ENCODE measurements around the gene TCF4.

- TF ChIP-seq EZH2 (IDR thresholded peaks at IDR 0.05), result no peak
- TF ChIP-seq POLR2AphosphoS5 (IDR thresholded peaks at IDR 0.05; ENCODE audit: borderline replicate concordance, low read depth, low read length), result no peak
These were observed 45.0 kb upstream of the TCF4 start for GRCh38 chr18:55633032-55633431.
